H9 (cell line): ENCODE results near the gene CR1L. TPM values are rescaled to one million over a fixed set of nuclear protein-coding genes. Genes with fewer than 3 reads are reported as not detected.

Source experiments
- DNase-seq: peaks from one replicate; pipeline ENCODE4 v3.0.0-alpha.2; 2017
- H2AFZ ChIP-seq: one replicate; pipeline ENCODE4 v1.6.1; 2013; ENCODE audit warnings: mild to moderate bottlenecking, low read length, control low read depth, moderate library complexity
- H2AK5ac ChIP-seq: 2 replicates; pipeline ENCODE4 v1.6.1; 2013; ENCODE audit warnings: low read length, control low read depth, mixed read lengths; ENCODE audit not compliant: insufficient read length
- H2BK120ac ChIP-seq: one replicate; pipeline ENCODE4 v1.6.1; 2013; ENCODE audit warnings: low read depth, mild to moderate bottlenecking, low read length, control low read depth, inconsistent platforms; ENCODE audit not compliant: poor library complexity, severe bottlenecking
- H2BK12ac ChIP-seq: 2 replicates; pipeline ENCODE4 v1.6.1; 2013; ENCODE audit warnings: low read length, control low read depth, mixed read lengths, low read depth; ENCODE audit not compliant: insufficient read length
- H2BK15ac ChIP-seq: 2 replicates; pipeline ENCODE4 v1.6.1; 2013; ENCODE audit warnings: low read depth, low read length, control low read depth
- H2BK20ac ChIP-seq: one replicate; pipeline ENCODE4 v1.6.1; 2013; ENCODE audit warnings: low read depth, mild to moderate bottlenecking, low read length, control low read depth, inconsistent platforms; ENCODE audit not compliant: poor library complexity, severe bottlenecking
- H2BK5ac ChIP-seq: 2 replicates; pipeline ENCODE4 v1.6.1; 2013; ENCODE audit warnings: low read length, control low read depth, mixed read lengths; ENCODE audit not compliant: insufficient read length
- H3K14ac ChIP-seq: 2 replicates; pipeline ENCODE4 v1.6.1; 2013; ENCODE audit warnings: low read length, control low read depth; ENCODE audit not compliant: insufficient read depth
- H3K18ac ChIP-seq: 2 replicates; pipeline ENCODE4 v1.6.1; 2013; ENCODE audit warnings: low read depth, mild to moderate bottlenecking, mixed read lengths, low read length, control low read depth; ENCODE audit not compliant: insufficient read length
- H3K23ac ChIP-seq: 2 replicates; pipeline ENCODE4 v1.6.1; 2013; ENCODE audit warnings: low read length, control low read depth, mixed read lengths, low read depth; ENCODE audit not compliant: insufficient read length
- H3K23me2 ChIP-seq: 2 replicates; pipeline ENCODE4 v1.6.1; 2013; ENCODE audit warnings: low read depth, mild to moderate bottlenecking, mixed read lengths, low read length, control low read depth; ENCODE audit not compliant: insufficient read length, poor library complexity, severe bottlenecking
- H3K27ac ChIP-seq: 2 replicates; pipeline ENCODE4 v1.5.1; 2013; ENCODE audit warnings: low read length, control low read depth, mixed read lengths, low read depth; ENCODE audit not compliant: insufficient read length
- H3K27me3 ChIP-seq: 2 replicates; pipeline ENCODE4 v1.6.1; 2013; ENCODE audit warnings: low read length, control low read depth, inconsistent platforms; ENCODE audit not compliant: insufficient read depth
- H3K4ac ChIP-seq: 2 replicates; pipeline ENCODE4 v1.6.1; 2013; ENCODE audit warnings: low read depth, mild to moderate bottlenecking, control low read depth, inconsistent platforms, low read length, moderate library complexity
- H3K4me1 ChIP-seq: 2 replicates; pipeline ENCODE4 v1.6.1; 2013; ENCODE audit warnings: low read length, control low read depth, inconsistent platforms; ENCODE audit not compliant: insufficient read depth
- H3K4me2 ChIP-seq: 2 replicates; pipeline ENCODE4 v1.6.1; 2013; ENCODE audit warnings: low read length, control low read depth, mixed read lengths; ENCODE audit not compliant: insufficient read length, insufficient read depth
- H3K56ac ChIP-seq: 2 replicates; pipeline ENCODE4 v1.6.1; 2013; ENCODE audit warnings: low read depth, mild to moderate bottlenecking, mixed read lengths, low read length, control low read depth; ENCODE audit not compliant: insufficient read length
- H3K79me1 ChIP-seq: 2 replicates; pipeline ENCODE4 v1.6.1; 2013; ENCODE audit warnings: low read depth, mild to moderate bottlenecking, moderate library complexity, low read length, control low read depth, inconsistent platforms; ENCODE audit not compliant: insufficient read depth, poor library complexity, severe bottlenecking
- H3K79me2 ChIP-seq: 2 replicates; pipeline ENCODE4 v1.6.1; 2013; ENCODE audit warnings: low read length, control low read depth, inconsistent platforms; ENCODE audit not compliant: insufficient read depth
- H3K9ac ChIP-seq: 2 replicates; pipeline ENCODE4 v1.6.1; 2013; ENCODE audit warnings: low read length, control low read depth, mixed read lengths; ENCODE audit not compliant: insufficient read length; ENCODE audit errors: extremely low read depth
- H3K9me3 ChIP-seq: one replicate; pipeline ENCODE4 v1.6.1; 2013; ENCODE audit warnings: low read depth, low read length, inconsistent platforms; ENCODE audit not compliant: control insufficient read depth
- H3T11ph ChIP-seq: one replicate; pipeline ENCODE4 v1.6.1; 2013; ENCODE audit warnings: mild to moderate bottlenecking, low read length, control low read depth, inconsistent platforms
- H4K20me1 ChIP-seq: one replicate; pipeline ENCODE4 v1.6.1; 2013; ENCODE audit not compliant: control insufficient read depth, insufficient read length, insufficient read depth
- H4K5ac ChIP-seq: 2 replicates; pipeline ENCODE4 v1.6.1; 2013; ENCODE audit warnings: low read depth, mild to moderate bottlenecking, mixed read lengths, low read length, control low read depth; ENCODE audit not compliant: insufficient read length
- H4K8ac ChIP-seq: replicated peaks from 2 replicates; pipeline ENCODE4 v1.6.1; 2013; ENCODE audit warnings: low read length, control low read depth, mixed read lengths, low read depth; ENCODE audit not compliant: insufficient read length
- H4K91ac ChIP-seq: 2 replicates; pipeline ENCODE4 v1.6.1; 2013; ENCODE audit warnings: low read depth, mild to moderate bottlenecking, moderate library complexity, mixed read lengths, low read length, control low read depth; ENCODE audit not compliant: insufficient read length
- H3K27ac Mint-ChIP-seq, 3 experiments: 2 replicates in 2 of 3; 3 replicates in 1 of 3; pipeline ENCODE4 v1.8.0; 2020 to 2021; ENCODE audit warnings: mixed read lengths in 3 of 3, mild to moderate bottlenecking in 1 of 3, moderate library complexity in 1 of 3
- H3K27me3 Mint-ChIP-seq: 2 replicates; pipeline ENCODE4 v1.8.0; 2021; ENCODE audit warnings: low read depth, mild to moderate bottlenecking, moderate library complexity, mixed read lengths
- H3K36me3 Mint-ChIP-seq, 3 experiments: 2 replicates in 2 of 3; 3 replicates in 1 of 3; pipeline ENCODE4 v1.8.0; 2020 to 2021; ENCODE audit warnings: low read depth in 3 of 3, mixed read lengths in 3 of 3; ENCODE audit not compliant: insufficient read depth in 1 of 3
- H3K4me1 Mint-ChIP-seq, 2 experiments: 2 replicates each; pipeline ENCODE4 v1.8.0; 2020; ENCODE audit warnings: mixed read lengths in 2 of 2
- H3K4me3 Mint-ChIP-seq, 2 experiments: 2 replicates in 1 of 2; 3 replicates in 1 of 2; pipeline ENCODE4 v1.8.0; 2020 to 2021; ENCODE audit warnings: mild to moderate bottlenecking in 2 of 2, mixed read lengths in 2 of 2, moderate library complexity in 1 of 2
- H3K9me3 Mint-ChIP-seq, 2 experiments: 2 replicates in 1 of 2; 3 replicates in 1 of 2; pipeline ENCODE4 v1.8.0; 2020; ENCODE audit warnings: mild to moderate bottlenecking in 2 of 2, mixed read lengths in 2 of 2, moderate library complexity in 1 of 2
- CTCF ChIP-seq: fragments of 200-600 bp; sonication (generic); conservative IDR thresholded peaks from 3 replicates; pipeline ENCODE4 v1.8.0; 2021; ENCODE audit warnings: antibody characterized with exemption, mild to moderate bottlenecking
- WGBS: extraction: QIAGEN DNeasy Blood & Tissue Kit; methylation state at CpG from one replicate; pipeline ENCODE4 v1.1.7; 2013; ENCODE audit warnings: missing lambda C conversion rate, low lambda C conversion rate, mixed read lengths; ENCODE audit not compliant: insufficient read length; ENCODE audit errors: extremely low coverage; 5-methylcytosine and 5-hydroxymethylcytosine counted together
- total RNA-seq: library from RNA; stranded (reverse); gene quantifications from 2 replicates; pipeline ENCODE4 v1.2.1, GENCODE V29; 2021

The CR1L gene
- total RNA-seq, 1 experiment from 2014 or later: 0.37 TPM

- no peaks in the 10 kb centered on the region for H3K4me1 Mint-ChIP-seq
- H3K4me3 Mint-ChIP-seq: no peak overlapping the region
- H3K27ac ChIP-seq: no peak overlapping the region
- no peak overlapping the region for H3K4ac ChIP-seq
- WGBS: no CpG with 5 or more reads among the region's 10 CpGs
- H3K79me2 ChIP-seq: peaks cover 2% of the 10 kb centered on the region; the same call in 1 of the 2 replicates
- H3K79me1 ChIP-seq: peaks cover 5% of the 10 kb centered on the region
- no peak overlapping the region for H2AK5ac ChIP-seq
- H3K23ac ChIP-seq: no peak overlapping the region
- H3K56ac ChIP-seq: no peak overlapping the region
- H4K8ac ChIP-seq: no peak overlapping the region
- H3K9me3 Mint-ChIP-seq: peaks cover 3 to 6% of the 10 kb centered on the region in 2 experiments; a peak in 3 of 5 replicates
- no peaks in the 10 kb centered on the region for H3K23me2 ChIP-seq
- H2BK20ac ChIP-seq: no peak overlapping the region
- H3K27me3 Mint-ChIP-seq: no peaks in the 10 kb centered on the region
- peaks cover 86 to 92% (median 91%) of the 10 kb centered on the region in 3 experiments for H3K36me3 Mint-ChIP-seq
- no peak overlapping the region for H3K18ac ChIP-seq
- H4K5ac ChIP-seq: no peak overlapping the region
- no peak overlapping the region for H2BK5ac ChIP-seq
- no peak overlapping the region for H2BK15ac ChIP-seq
- H3K4me1 ChIP-seq: no peaks in the 10 kb centered on the region
- H2AFZ ChIP-seq: no peak overlapping the region
- H3K14ac ChIP-seq: no peak overlapping the region
- H2BK12ac ChIP-seq: no peak overlapping the region
- H2BK120ac ChIP-seq: no peak overlapping the region
- H3K9me3 ChIP-seq: no peaks in the 10 kb centered on the region
- no peak overlapping the region for H3K9ac ChIP-seq
- H3K27me3 ChIP-seq: no peaks in the 10 kb centered on the region
- H3K27ac Mint-ChIP-seq: peak overlapping the region in 2 of 3 experiments; percentile 50 to 85; a peak in 2 of 7 replicates
- no peaks in the 10 kb centered on the region for H4K20me1 ChIP-seq
- no peak overlapping the region for H3T11ph ChIP-seq
- no peak overlapping the region for H4K91ac ChIP-seq
- DNase-seq: no peak
- no peak for TF ChIP-seq CTCF
- H3K4me2 ChIP-seq: no peak overlapping the region
Measured at GRCh38 chr1:207763091-207763490, 118.2 kb downstream of the CR1L start.
